Stimulated activated CD4-positive, alpha-beta T cell treated with anti-CD3 and anti-CD28 coated beads, Interleukin-1b, Interleukin-23, amount 100 ng/mL, for 24 hours (primary cell): ENCODE measurements around the gene IL2RA.

Experiments
- DNase-seq, 4 experiments: peaks; one replicate each; pipeline ENCODE4 v3.0.0-alpha.2; 2020; ENCODE audit warnings: low read depth in 4 of 4, low spot score in 1 of 4

IL2RA gene

DNA sequence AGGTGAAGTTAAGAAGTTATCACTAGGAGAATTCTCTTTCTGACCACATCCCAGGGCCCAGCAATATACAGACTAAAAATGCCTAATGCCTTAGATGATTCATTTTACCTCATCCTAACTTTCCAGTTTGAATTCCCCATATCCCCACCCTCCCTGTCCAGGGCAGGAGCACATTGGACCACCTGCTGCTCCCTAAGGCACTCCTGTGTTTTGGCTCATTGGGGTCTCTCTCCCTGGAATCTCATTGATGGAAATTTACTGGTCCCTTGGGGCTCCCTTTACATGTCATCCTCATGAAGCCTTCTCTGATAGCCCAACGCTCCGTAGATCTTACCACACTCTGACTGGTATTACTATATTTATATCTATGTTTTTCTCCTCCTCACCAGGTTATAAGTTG lies 2.7 kb downstream of the IL2RA start:
- no peak for DNase-seq

DNA sequence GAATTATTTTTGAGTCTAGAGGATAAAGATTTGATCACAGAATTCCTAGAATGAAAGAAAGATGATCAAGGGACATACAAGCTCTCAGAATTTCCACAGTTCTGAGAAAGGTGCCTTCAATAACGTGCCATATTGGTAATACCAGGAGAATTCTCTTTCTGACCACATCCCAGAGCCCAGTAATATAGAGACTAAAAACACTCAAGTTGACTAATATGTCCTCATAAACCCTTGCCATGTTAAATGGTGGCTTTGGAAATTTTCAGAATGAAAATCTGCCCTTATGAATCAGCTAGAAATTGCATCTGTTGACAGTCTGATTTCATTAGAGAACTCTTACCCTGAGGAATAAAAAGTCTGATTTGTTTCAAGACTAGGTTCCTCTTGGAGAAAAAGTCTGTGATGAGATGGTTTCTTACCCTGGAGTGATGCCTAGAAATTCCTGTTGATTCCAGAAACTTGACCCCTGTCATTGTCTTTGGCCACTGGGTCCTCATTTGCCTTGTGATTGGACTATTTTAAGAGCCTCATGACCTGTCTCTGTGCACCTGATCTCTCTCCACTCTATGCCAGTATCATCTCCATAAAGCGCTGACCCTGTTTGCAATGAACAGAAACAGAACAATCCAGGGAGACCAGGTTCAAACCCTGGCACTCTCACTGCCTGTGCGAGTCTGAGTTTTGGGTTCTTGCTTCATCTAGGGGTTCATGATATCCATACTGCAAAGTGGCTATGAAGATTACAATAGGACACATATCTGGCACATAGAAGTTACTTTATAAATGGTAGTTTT lies 3.3 kb downstream of the IL2RA start:
- DNase-seq, result no peak

- DNase-seq, result no peak
Observed at GRCh38 chr10:6056411-6057135, 5.6 kb downstream of the IL2RA start.

DNA sequence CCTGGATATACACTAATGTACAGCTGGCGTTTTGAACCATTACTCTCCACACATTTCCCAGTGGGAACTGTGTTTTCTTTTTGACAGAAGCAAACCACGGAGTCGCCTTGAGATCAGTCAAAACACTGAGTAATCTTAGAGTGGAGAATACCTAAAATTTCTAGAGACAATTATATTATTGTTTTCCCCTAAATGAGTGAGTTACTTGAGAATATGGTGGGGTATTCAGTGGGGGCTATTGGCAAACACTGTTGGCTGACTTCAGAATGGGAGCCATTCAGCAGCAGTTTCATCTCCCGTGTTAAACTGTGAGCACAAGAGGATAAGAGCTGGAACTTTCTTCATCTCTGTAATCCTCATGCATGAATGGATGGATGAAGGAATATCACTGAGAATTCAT lies 6.2 kb downstream of the IL2RA start:
- no peak for DNase-seq

GRCh38 chr10:6054884-6055283 lies 7.3 kb downstream of the IL2RA start:
- no peak for DNase-seq

DNA sequence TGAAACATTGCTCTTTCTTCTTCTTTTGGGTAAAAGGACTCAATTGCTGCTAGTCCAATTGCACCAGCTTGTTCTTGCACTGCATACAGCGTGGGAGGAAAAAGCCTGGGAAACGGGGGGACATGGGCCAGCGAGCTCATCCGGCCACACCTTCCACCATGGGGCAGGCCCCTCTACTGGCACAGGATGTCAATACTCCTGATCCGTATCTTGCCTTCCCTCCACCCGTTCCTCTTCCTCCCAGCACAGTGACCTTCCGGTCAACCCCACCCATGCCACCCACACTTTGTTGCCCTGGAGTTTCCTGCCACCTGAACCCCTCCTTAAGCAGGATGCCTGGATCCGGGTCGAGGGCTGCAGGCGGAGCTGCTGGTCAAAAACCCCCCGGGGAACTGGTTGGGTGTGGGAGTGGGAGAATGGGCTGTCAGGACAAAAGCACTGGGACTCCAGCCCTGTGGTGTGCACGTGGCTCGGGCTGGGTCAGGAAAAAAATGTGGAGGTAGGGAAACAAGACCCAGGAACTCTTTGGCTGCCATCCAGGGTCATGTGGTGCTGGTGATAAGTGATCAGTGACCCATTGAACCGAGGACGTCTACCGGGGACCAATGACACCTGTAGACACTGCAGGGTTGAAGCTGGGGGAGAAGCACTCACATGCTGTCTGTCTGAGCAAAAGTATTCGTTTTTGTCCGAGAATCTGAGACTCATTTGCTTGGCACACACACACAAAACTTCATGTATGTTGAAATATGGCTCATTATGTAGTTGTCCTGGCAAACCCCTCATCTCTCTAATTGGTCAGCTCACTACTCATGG lies 8.1 kb downstream of the IL2RA start:
- no peak for DNase-seq

DNA sequence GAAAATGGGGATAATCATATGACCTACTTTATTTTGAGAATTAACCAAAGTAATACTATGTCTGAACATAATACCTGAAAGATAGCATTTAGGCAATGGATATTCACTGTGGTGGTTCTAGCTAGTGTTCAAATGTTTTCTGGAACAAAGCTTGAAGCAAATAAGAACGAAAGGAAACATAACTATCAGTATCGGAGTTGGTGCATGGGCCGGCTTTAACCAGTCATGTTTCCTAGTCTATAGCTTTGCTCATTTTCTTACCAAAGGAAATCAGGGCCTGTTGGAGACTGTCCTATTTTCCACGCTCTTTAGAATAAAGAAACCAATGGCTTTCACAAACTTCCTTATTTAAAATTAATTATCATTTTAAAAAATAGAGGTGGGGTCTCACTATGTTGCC lies 8.9 kb downstream of the IL2RA start:
- no peak for DNase-seq

GRCh38 chr10:6052247-6053221 lies 9.6 kb downstream of the IL2RA start:
- DNase-seq, result peak in 3 of 4 experiments; percentile 47 to 80 (median 69)

GRCh38 chr10:6050801-6051445 lies 11.2 kb downstream of the IL2RA start:
- peak in 3 of 4 experiments; percentile 58 to 88 (median 83) for DNase-seq

DNA sequence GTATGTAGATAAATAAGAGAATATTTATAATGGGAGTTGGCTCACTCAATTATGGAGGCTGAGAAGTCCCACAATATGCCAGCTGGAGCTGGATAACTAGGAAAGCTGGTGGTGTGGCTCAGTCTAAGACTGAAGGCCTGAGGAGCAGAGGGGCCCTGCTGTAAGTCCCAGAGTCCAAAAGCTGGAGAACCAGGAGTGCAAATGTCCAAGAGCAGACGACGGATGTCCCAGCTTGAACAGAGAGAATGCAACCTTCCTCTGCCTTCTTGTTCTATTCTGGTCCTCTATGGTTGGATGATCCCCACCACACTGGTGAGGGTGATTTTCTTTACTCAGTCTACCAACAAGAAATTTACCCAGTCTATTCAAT lies 13.2 kb downstream of the IL2RA start:
- no peak for DNase-seq

DNA sequence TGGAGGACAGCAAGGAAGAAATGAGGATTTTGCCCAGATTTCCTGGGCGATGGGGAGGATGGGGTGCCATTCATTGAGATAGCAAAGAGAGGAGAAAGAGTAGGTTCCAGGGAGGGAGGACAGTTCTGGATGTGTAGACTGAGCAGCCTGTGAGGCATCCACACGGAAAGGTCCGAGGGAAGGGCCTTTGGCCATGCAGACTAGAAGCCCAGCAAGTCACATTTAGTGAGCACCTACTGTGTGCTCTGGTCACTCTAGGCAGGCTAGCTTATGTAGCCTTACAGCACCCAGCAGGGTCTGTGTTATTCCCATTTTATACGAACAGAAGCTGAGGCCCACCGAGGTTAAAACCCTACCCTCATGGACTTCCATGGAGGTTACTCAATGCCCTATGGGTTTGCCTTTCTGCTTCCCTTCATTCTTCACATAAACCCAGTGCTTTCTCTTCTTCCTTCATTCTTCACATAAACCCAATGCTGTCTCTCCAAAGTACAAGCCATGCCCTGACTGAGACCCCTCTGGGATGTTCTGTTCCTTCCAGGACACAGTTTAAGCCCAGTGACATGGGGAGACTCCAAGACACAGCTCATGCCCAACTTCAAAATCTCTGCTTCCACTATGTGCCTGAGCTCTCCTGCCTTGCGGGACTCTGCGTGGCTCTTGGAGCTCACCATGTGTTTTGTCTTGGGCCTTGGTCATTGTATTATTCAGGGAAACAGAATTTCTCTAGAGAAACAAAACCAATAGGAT lies 13.7 kb downstream of the IL2RA start:
- no peak for DNase-seq

- no peak for DNase-seq
Observed at GRCh38 chr10:6047847-6048246, 14.3 kb downstream of the IL2RA start.

DNA sequence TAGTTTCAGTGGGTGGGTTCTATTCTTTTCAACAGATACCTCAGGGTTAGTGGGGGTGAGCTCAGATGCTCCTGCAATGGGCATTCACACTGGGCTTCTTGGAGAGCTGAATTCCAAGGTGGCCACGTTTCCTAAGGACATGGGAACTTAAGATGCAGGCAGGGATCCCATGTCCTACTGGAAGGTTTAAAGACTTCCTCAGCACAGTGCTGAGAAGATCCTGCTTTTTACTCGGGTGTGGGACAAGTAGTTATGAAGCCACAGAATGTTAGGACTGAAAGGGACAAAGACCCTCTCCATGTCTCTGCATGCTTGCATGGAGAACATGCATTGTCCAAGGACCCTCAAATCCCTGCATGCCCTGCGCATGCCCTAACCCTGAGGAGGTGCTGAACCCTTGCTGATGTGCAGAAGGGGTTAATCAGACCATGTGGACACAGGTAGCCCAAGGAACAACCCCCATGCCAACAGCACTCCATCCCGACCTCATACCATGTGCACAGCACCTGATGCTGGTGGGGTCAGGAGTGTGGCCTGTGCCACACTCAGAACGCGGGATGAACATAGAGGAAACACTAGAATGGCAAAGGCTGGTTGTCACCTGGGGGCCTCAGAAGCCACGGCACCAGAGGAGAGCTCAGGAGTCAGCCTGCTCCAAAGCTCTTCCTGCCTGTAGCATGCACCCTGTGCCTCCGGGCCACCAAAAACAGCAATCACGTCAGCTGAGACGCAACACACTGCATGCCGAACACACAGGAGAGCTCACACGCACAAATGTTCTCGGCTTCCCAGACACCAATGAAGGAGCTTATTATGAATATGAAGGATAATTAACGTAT lies 15.2 kb downstream of the IL2RA start:
- no peak for DNase-seq

GRCh38 chr10:6045878-6046772 lies 16.0 kb downstream of the IL2RA start:
- DNase-seq, result no peak

GRCh38 chr10:6045314-6045848 lies 16.8 kb downstream of the IL2RA start:
- DNase-seq, result no peak

GRCh38 chr10:6044751-6045313 lies 17.3 kb downstream of the IL2RA start:
- no peak for DNase-seq

DNA sequence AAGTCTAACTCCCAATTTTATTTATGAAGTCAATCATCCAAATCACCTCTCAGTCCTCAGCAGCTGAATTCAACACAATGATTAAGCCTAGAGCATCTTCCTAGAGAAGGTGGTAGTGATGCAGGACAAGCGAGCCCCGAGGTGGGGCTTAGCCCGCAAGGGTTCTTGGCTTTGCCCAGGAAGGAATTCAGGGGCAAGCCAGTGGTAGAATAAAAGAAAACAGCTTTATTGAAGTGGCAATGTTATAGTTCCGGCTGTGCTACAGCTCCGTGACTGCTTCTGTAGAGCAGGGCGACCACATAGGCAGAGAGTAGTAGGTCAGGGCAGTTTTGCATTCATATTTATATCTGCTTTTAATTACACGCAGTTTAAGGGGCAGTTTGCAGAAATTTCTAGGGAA lies 18.1 kb downstream of the IL2RA start:
- no peak for DNase-seq
